Activated naive CD4-positive, alpha-beta T cell treated with anti-CD3 and anti-CD28 coated beads, Interleukin-2, amount 50 U/mL, for 24 hours (primary cell): ENCODE measurements around the gene C16orf74.

Source experiments
- H3K27ac Mint-ChIP-seq: one replicate; pipeline ENCODE4 v1.8.0; 2021; ENCODE audit warnings: mild to moderate bottlenecking, mixed read lengths
- H3K27me3 Mint-ChIP-seq: one replicate; pipeline ENCODE4 v1.8.0; 2021; ENCODE audit warnings: mixed read lengths
- H3K36me3 Mint-ChIP-seq: one replicate; pipeline ENCODE4 v1.8.0; 2021; ENCODE audit warnings: mixed read lengths
- H3K4me1 Mint-ChIP-seq: one replicate; pipeline ENCODE4 v1.8.0; 2021; ENCODE audit warnings: mixed read lengths
- H3K4me3 Mint-ChIP-seq: one replicate; pipeline ENCODE4 v1.8.0; 2021; ENCODE audit warnings: mild to moderate bottlenecking, mixed read lengths
- H3K9me3 Mint-ChIP-seq: one replicate; pipeline ENCODE4 v1.8.0; 2021; ENCODE audit warnings: mixed read lengths

C16orf74 gene

GRCh38 chr16:85704900-85705846, 45.7 kb downstream of the C16orf74 start:
- Mint-ChIP-seq H3K4me1 (no peaks in the 10 kb centered on the region), H3K27me3 (no peaks in the 10 kb centered on the region), H3K27ac (no peak overlapping the region), H3K36me3 (no peaks in the 10 kb centered on the region), H3K4me3 (no peak overlapping the region), H3K9me3 (no peaks in the 10 kb centered on the region)

- Mint-ChIP-seq H3K27ac (no peak overlapping the region), H3K4me3 (no peak overlapping the region), H3K4me1 (no peaks in the 10 kb centered on the region), H3K27me3 (no peaks in the 10 kb centered on the region), H3K9me3 (no peaks in the 10 kb centered on the region), H3K36me3 (no peaks in the 10 kb centered on the region)
Measured at GRCh38 chr16:85704011-85704410, 46.9 kb downstream of the C16orf74 start.

GRCh38 chr16:85699628-85700027, 51.3 kb downstream of the C16orf74 start:
- no peaks in the 10 kb centered on the region for H3K9me3 Mint-ChIP-seq
- H3K27me3 Mint-ChIP-seq = no peaks in the 10 kb centered on the region
- no peak overlapping the region for H3K27ac Mint-ChIP-seq
- no peaks in the 10 kb centered on the region for H3K36me3 Mint-ChIP-seq
- H3K4me3 Mint-ChIP-seq = no peak overlapping the region
- H3K4me1 Mint-ChIP-seq = no peaks in the 10 kb centered on the region

GRCh38 chr16:85698935-85699558, 51.8 kb downstream of the C16orf74 start:
- Mint-ChIP-seq H3K36me3 (no peaks in the 10 kb centered on the region), H3K4me3 (no peak overlapping the region), H3K27me3 (no peaks in the 10 kb centered on the region), H3K27ac (no peak overlapping the region), H3K9me3 (no peaks in the 10 kb centered on the region), H3K4me1 (no peaks in the 10 kb centered on the region)

GRCh38 chr16:85698459-85698891, 52.4 kb downstream of the C16orf74 start:
- no peak overlapping the region for H3K4me3 Mint-ChIP-seq
- H3K9me3 Mint-ChIP-seq = no peaks in the 10 kb centered on the region
- no peaks in the 10 kb centered on the region for H3K4me1 Mint-ChIP-seq
- no peak overlapping the region for H3K27ac Mint-ChIP-seq
- no peaks in the 10 kb centered on the region for H3K27me3 Mint-ChIP-seq
- H3K36me3 Mint-ChIP-seq = no peaks in the 10 kb centered on the region

GRCh38 chr16:85697431-85697830, 53.5 kb downstream of the C16orf74 start:
- no peak overlapping the region for H3K27ac Mint-ChIP-seq
- no peaks in the 10 kb centered on the region for H3K4me1 Mint-ChIP-seq
- H3K9me3 Mint-ChIP-seq = no peaks in the 10 kb centered on the region
- H3K36me3 Mint-ChIP-seq = no peaks in the 10 kb centered on the region
- H3K4me3 Mint-ChIP-seq = no peak overlapping the region
- H3K27me3 Mint-ChIP-seq = no peaks in the 10 kb centered on the region

- Mint-ChIP-seq H3K4me1 (no peaks in the 10 kb centered on the region), H3K4me3 (no peak overlapping the region), H3K27ac (no peak overlapping the region), H3K27me3 (no peaks in the 10 kb centered on the region), H3K36me3 (no peaks in the 10 kb centered on the region), H3K9me3 (no peaks in the 10 kb centered on the region)
Measured at GRCh38 chr16:85696781-85697180, 54.1 kb downstream of the C16orf74 start.

GRCh38 chr16:85695196-85696128, 55.4 kb downstream of the C16orf74 start:
- Mint-ChIP-seq H3K4me3 (no peak overlapping the region), H3K4me1 (no peaks in the 10 kb centered on the region)

GRCh38 chr16:85690469-85691064, 60.3 kb downstream of the C16orf74 start:
- H3K4me1 Mint-ChIP-seq = peaks cover 6% of the 10 kb centered on the region
- H3K27ac Mint-ChIP-seq = no peak overlapping the region
- H3K4me3 Mint-ChIP-seq = no peak overlapping the region
- H3K27me3 Mint-ChIP-seq = peaks cover 2% of the 10 kb centered on the region
- peaks cover 2% of the 10 kb centered on the region for H3K36me3 Mint-ChIP-seq
- no peaks in the 10 kb centered on the region for H3K9me3 Mint-ChIP-seq

More at GRCh38 chr16:85695196-85696128, 55.4 kb downstream of the C16orf74 start:
- peaks cover 2% of the 10 kb centered on the region for H3K27me3 Mint-ChIP-seq
- H3K36me3 Mint-ChIP-seq = no peaks in the 10 kb centered on the region
- H3K9me3 Mint-ChIP-seq = no peaks in the 10 kb centered on the region
- no peak overlapping the region for H3K27ac Mint-ChIP-seq

- no peak overlapping the region for H3K27ac Mint-ChIP-seq
Measured at GRCh38 chr16:85689950-85690320, 61.0 kb downstream of the C16orf74 start.

GRCh38 chr16:85689285-85689949, 61.5 kb downstream of the C16orf74 start:
- Mint-ChIP-seq H3K4me1 (peaks cover 6% of the 10 kb centered on the region), H3K9me3 (no peaks in the 10 kb centered on the region), H3K27ac (no peak overlapping the region), H3K27me3 (peaks cover 2% of the 10 kb centered on the region), H3K36me3 (peaks cover 2% of the 10 kb centered on the region), H3K4me3 (peak overlapping the region; percentile 71)

More at GRCh38 chr16:85689950-85690320, 61.0 kb downstream of the C16orf74 start:
- no peak overlapping the region for H3K4me3 Mint-ChIP-seq
- H3K4me1 Mint-ChIP-seq = peaks cover 6% of the 10 kb centered on the region
- H3K27me3 Mint-ChIP-seq = peaks cover 2% of the 10 kb centered on the region
- peaks cover 2% of the 10 kb centered on the region for H3K36me3 Mint-ChIP-seq
- H3K9me3 Mint-ChIP-seq = no peaks in the 10 kb centered on the region

- Mint-ChIP-seq H3K9me3 (no peaks in the 10 kb centered on the region), H3K27me3 (peaks cover 2% of the 10 kb centered on the region), H3K27ac (peak within 1 kb of the TSS; percentile 84), H3K4me1 (peaks cover 6% of the 10 kb centered on the region), H3K4me3 (peak within 1 kb of the TSS; percentile 87), H3K36me3 (peaks cover 2% of the 10 kb centered on the region)
Measured at GRCh38 chr16:85688586-85689284, 62.2 kb downstream of the C16orf74 start, which contains the start of gene GINS2. Gene GINS2, minus strand, starts transcription at chr16:85688954. Its CDS starts 56 bp downstream, at chr16:85688898.

GRCh38 chr16:85687651-85688471, 63.0 kb downstream of the C16orf74 start:
- peak overlapping the region; percentile 84 for H3K27ac Mint-ChIP-seq
- peaks cover 2% of the 10 kb centered on the region for H3K36me3 Mint-ChIP-seq
- peaks cover 2% of the 10 kb centered on the region for H3K27me3 Mint-ChIP-seq
- H3K4me1 Mint-ChIP-seq = peaks cover 6% of the 10 kb centered on the region
- H3K4me3 Mint-ChIP-seq = peak overlapping the region; percentile 87
- no peaks in the 10 kb centered on the region for H3K9me3 Mint-ChIP-seq
